RWPE2 (cell line): ENCODE measurements around the gene MAP1B.

Experiments used
- ATAC-seq: fragments of 200-7000 bp; cut with Tn5 transposase; 3 replicates; pipeline ENCODE4 v1.9.1; 2021; ENCODE audit warnings: low read depth
- DNase-seq: peaks from one replicate; pipeline ENCODE4 v3.0.0-alpha.2; 2020; ENCODE audit warnings: low spot score
- H3K27ac ChIP-seq: fragments of 450-650 bp; 2 replicates; pipeline ENCODE4 v1.5.1; 2017; ENCODE audit warnings: mild to moderate bottlenecking; ENCODE audit not compliant: poor library complexity, severe bottlenecking
- H3K27me3 ChIP-seq: fragments of 250-450 bp; sonication (Bioruptor Pico); 2 replicates; pipeline ENCODE4 v1.5.1; 2021; ENCODE audit warnings: mild to moderate bottlenecking, moderate library complexity; ENCODE audit not compliant: insufficient read depth, poor library complexity, severe bottlenecking
- H3K36me3 ChIP-seq: fragments of 250-450 bp; sonication (Bioruptor Pico); 2 replicates; pipeline ENCODE4 v1.5.1; 2020; ENCODE audit warnings: low read depth, mild to moderate bottlenecking, moderate library complexity
- H3K4me1 ChIP-seq: fragments of 250-450 bp; sonication (Bioruptor Pico); 2 replicates; pipeline ENCODE4 v1.5.1; 2021; ENCODE audit warnings: mild to moderate bottlenecking, moderate library complexity; ENCODE audit not compliant: insufficient read depth, poor library complexity, severe bottlenecking
- H3K4me3 ChIP-seq: fragments of 250-450 bp; sonication (Bioruptor Pico); 2 replicates; pipeline ENCODE4 v1.5.1; 2021; ENCODE audit warnings: mild to moderate bottlenecking, moderate library complexity; ENCODE audit not compliant: severe bottlenecking
- H3K9me3 ChIP-seq: fragments of 250-450 bp; sonication (Bioruptor Pico); 2 replicates; pipeline ENCODE4 v1.5.1; 2021; ENCODE audit warnings: mild to moderate bottlenecking, moderate library complexity; ENCODE audit not compliant: severe bottlenecking
- CTCF ChIP-seq: fragments of 450-650 bp; IDR thresholded peaks from one replicate; pipeline ENCODE4 v1.5.1; 2017; ENCODE audit warnings: mild to moderate bottlenecking, moderate library complexity; ENCODE audit not compliant: poor library complexity, severe bottlenecking

The MAP1B gene

GRCh38 chr5:72154076-72154756 lies 46.9 kb downstream of the MAP1B start:
- DNase-seq (no peak), ATAC-seq (no peak)
- peaks cover 23% of the 10 kb centered on the region for H3K4me1 ChIP-seq
- no peaks in the 10 kb centered on the region for H3K36me3 ChIP-seq
- no peaks in the 10 kb centered on the region for H3K9me3 ChIP-seq
- H3K27ac ChIP-seq, result no peak overlapping the region
- TF ChIP-seq CTCF, result no peak
- H3K27me3 ChIP-seq, result no peaks in the 10 kb centered on the region
- no peak overlapping the region for H3K4me3 ChIP-seq

GRCh38 chr5:72156946-72157624 lies 49.8 kb downstream of the MAP1B start:
- Histone ChIP-seq H3K4me1 (peaks cover 10% of the 10 kb centered on the region), H3K27me3 (no peaks in the 10 kb centered on the region), H3K4me3 (no peak overlapping the region), H3K36me3 (no peaks in the 10 kb centered on the region), H3K27ac (no peak overlapping the region), H3K9me3 (no peaks in the 10 kb centered on the region)
- DNase-seq, result no peak
- peak; percentile 68 for ATAC-seq
- no peak for TF ChIP-seq CTCF

- H3K27me3 ChIP-seq, result no peaks in the 10 kb centered on the region
- H3K27ac ChIP-seq, result no peak overlapping the region
- ATAC-seq (no peak), DNase-seq (no peak)
- H3K36me3 ChIP-seq, result no peaks in the 10 kb centered on the region
- H3K4me1 ChIP-seq, result peaks cover 5% of the 10 kb centered on the region
- no peaks in the 10 kb centered on the region for H3K9me3 ChIP-seq
- TF ChIP-seq CTCF, result no peak
- no peak overlapping the region for H3K4me3 ChIP-seq
Measured at GRCh38 chr5:72157625-72157962, 50.3 kb downstream of the MAP1B start.

- DNase-seq, result no peak
- Histone ChIP-seq H3K36me3 (no peaks in the 10 kb centered on the region), H3K4me3 (no peak overlapping the region), H3K9me3 (no peaks in the 10 kb centered on the region), H3K27me3 (no peaks in the 10 kb centered on the region), H3K27ac (no peak overlapping the region), H3K4me1 (peaks cover 3% of the 10 kb centered on the region)
- no peak for TF ChIP-seq CTCF
- ATAC-seq, result no peak
Measured at GRCh38 chr5:72159501-72159911, 52.2 kb downstream of the MAP1B start.

GRCh38 chr5:72160329-72160728 lies 53.1 kb downstream of the MAP1B start:
- Histone ChIP-seq H3K27ac (no peak overlapping the region), H3K4me3 (no peak overlapping the region), H3K27me3 (no peaks in the 10 kb centered on the region), H3K36me3 (0 out of 2 replicates have a peak, but pooled peaks cover 6% of the 10 kb centered on the region), H3K9me3 (no peaks in the 10 kb centered on the region), H3K4me1 (peaks cover 3% of the 10 kb centered on the region)
- no peak for TF ChIP-seq CTCF
- no peak for DNase-seq
- ATAC-seq, result no peak
